ENCODE measurements around the gene CCDC15. TPM values are rescaled to one million over a fixed set of nuclear protein-coding genes. Genes with fewer than 3 reads are reported as not detected.

Gene CCDC15, protein sequence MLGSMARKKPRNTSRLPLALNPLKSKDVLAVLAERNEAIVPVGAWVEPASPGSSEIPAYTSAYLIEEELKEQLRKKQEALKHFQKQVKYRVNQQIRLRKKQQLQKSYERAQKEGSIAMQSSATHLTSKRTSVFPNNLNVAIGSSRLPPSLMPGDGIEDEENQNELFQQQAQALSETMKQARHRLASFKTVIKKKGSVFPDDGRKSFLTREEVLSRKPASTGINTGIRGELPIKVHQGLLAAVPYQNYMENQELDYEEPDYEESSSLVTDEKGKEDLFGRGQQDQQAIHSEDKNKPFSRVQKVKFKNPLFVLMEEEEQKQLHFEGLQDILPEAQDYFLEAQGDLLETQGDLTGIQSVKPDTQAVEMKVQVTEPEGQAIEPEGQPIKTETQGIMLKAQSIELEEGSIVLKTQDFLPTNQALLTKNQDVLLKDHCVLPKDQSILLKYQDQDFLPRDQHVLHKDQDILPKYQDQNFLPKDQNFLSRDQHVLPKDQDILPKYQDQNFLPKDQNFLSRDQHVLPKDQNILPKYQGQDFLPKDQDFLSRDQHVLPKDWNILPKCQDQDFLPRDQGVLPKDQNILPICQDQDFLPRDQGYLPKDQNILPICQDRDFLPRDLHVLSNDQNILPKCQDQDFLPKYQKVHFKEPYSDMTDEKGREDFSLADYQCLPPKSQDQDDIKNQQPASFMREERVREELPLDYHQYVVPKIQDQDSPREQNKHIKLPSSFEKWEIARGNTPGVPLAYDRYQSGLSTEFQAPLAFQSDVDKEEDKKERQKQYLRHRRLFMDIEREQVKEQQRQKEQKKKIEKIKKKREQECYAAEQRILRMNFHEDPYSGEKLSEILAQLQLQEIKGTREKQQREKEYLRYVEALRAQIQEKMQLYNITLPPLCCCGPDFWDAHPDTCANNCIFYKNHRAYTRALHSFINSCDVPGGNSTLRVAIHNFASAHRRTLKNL
- total RNA-seq, result 1 to 10 TPM; 3.8 TPM

- ChIA-PET POLR2A (interaction anchor here (0.7 to 1.3 kb wide), 6 partner anchors 34 to 934 kb away, joined by 3 to 7 read pairs (median 4); partner anchors contain the start of gene TMEM218), CTCF (interaction anchor here (1.1 to 1.9 kb wide), 7 partner anchors 78 to 933 kb away, joined by 4 to 9 read pairs (median 5); partner anchors contain the start of gene HYLS1)
Measured at GRCh38 chr11:124953753-124954589, at the start of gene CCDC15. Gene CCDC15, plus strand, starts transcription at chr11:124954202. Its CDS starts 531 bp downstream, at chr11:124954733.

DNA sequence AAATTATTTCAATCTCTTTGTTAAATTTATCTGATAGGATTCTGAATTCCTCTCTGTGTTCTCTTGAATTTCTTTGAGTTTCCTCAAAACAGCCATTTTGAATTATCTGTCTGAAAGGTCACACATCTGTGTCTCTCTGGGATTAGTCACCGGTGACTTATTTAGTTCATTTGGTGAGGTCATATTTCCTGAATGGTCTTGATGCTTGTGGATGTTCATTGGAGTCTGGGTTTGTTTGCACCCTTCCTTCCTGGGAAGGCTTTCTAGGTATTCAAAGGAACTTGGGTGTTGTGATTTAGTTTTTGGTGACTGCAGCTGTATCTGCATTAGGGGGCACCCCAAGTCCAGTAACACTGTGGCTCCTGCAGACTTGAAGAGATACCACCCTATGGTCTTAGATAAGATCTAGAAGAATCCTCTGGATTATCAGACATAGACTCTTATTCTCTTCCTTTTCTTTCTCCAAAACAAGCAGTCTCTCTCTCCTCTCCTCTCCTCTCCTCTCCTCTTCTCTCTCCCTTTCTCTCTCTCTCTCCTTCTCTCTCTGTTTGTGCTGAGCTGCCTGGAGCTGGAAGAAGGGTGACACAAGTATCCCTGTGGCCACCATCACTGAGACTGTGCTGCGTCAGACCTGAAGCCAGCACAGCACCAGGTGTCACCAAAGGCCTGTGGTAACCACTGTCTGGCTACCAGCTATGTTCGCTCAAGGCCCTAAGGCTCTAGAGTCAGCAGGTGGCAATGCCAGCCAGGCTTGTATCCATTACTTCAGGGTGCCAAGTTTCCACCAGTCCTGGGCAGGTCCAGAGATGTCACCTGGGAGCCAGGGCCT is 38.2 kb upstream of the CCDC15 start:
- POLR2A ChIA-PET, result no interaction called here
- CTCF ChIA-PET, result no interaction called here

- CTCF ChIA-PET, result no interaction called here
Measured at GRCh38 chr11:124916370-124916710, 37.7 kb upstream of the CCDC15 start.

DNA sequence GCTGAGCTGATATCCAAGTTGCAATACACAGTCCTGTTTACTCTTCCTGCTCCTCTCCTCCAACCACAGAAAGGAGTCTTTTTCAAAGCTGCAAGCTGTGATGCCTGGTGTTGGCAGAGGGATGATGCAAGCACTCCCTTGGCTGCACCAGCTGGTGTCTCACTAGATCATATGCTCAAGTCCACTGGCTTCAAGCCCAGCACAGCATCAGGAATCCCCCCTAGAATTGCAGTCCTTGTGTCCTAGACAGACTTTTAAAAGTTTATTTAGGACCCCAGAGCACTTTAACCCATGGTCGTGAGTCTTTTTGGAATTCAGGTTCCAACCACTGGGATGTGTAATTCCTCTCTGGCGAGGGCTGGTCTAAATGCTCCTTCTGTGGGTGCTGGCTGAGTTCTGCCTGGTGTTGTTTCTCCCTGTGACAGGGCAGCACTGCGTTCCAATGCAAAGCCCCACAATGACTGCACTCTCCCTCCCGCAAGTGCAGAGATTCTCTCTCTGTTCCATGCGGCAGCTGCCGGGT is 36.8 kb upstream of the CCDC15 start:
- ChIA-PET CTCF (no interaction called here), POLR2A (no interaction called here)

More at GRCh38 chr11:124916370-124916710, 37.7 kb upstream of the CCDC15 start:
- POLR2A ChIA-PET, result no interaction called here

- ChIA-PET POLR2A (no interaction called here), CTCF (no interaction called here)
Measured at GRCh38 chr11:124918950-124919349, 35.1 kb upstream of the CCDC15 start, which contains the start of gene HEPN1. Gene HEPN1, plus strand, starts transcription at chr11:124919250.

GRCh38 chr11:124919898-124920297 is 34.1 kb upstream of the CCDC15 start:
- CTCF ChIA-PET, result no interaction called here
- POLR2A ChIA-PET, result interaction anchor here (1.0 kb wide), 1 partner anchor 33 kb away, joined by 5 read pairs; no protein-coding TSS in a partner anchor

DNA sequence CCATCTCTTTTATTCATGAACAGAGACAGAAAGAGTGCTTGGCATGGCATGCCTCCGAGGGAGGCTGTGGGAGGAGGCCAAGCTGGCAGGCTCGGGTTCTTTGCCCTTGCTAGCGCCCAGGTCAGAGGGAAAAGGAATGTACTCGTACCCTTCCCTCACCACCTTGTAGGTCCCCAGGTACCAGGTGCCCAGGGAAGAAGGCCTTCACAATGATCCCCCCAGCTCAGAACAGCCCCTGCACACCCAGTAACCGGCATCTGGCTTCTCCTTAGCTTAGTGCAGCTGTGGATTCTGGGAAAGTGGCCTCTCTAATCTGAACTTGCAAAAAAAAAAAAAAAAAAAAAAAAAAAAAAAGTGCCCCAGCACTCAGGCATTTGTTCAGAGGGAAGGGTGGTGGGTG is 33.6 kb upstream of the CCDC15 start:
- CTCF ChIA-PET, result no interaction called here
- POLR2A ChIA-PET, result interaction anchor here (0.5 to 1.0 kb wide), 3 partner anchors 33 to 312 kb away, joined by 3 to 7 read pairs (median 5); no protein-coding TSS in a partner anchor

DNA sequence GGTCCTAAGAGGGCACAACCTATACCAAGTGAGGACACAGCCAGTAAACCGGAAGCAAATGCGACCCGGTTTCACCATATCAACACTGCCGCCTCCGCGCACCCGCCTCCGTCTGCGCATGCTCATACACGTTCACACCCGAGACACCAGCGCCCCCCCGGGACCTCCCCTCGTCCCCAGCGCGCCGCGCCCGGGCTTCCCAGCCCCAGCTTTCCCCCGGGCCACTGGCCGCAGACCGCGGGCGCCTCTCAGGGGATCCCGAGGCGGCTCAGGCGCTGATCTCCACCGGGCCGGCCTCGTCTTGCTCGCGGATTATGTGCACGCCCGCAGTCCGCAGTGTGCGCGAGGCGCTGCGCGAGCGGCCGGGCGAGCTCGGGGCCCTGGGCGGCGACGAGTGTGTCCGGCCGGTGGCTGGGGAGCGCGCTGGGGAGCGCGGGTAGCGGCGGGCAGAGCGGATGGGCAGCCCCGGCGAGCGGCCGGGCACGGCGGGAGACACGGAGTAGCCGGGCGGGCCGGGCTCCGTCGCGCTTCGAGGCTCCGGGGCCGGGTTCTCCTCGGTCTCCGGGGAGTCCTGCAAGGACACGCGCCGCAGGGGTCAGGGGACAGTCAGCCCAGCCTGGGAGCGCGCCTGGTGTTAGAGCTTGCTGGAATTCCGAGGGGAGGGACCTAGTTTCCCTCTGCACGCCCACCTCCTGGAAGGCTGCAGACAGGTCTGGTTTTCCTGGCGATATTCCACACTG is 33.0 kb upstream of the CCDC15 start:
- ChIA-PET CTCF (interaction anchor here (1.4 kb wide), 1 partner anchor 21 kb away, joined by 3 read pairs; no protein-coding TSS in a partner anchor), POLR2A (interaction anchor here (0.5 to 1.0 kb wide), 3 partner anchors 32 to 313 kb away, joined by 3 to 7 read pairs (median 5); no protein-coding TSS in a partner anchor)

- CTCF ChIA-PET, result no interaction called here
Measured at GRCh38 chr11:124922831-124923230, 31.2 kb upstream of the CCDC15 start.

DNA sequence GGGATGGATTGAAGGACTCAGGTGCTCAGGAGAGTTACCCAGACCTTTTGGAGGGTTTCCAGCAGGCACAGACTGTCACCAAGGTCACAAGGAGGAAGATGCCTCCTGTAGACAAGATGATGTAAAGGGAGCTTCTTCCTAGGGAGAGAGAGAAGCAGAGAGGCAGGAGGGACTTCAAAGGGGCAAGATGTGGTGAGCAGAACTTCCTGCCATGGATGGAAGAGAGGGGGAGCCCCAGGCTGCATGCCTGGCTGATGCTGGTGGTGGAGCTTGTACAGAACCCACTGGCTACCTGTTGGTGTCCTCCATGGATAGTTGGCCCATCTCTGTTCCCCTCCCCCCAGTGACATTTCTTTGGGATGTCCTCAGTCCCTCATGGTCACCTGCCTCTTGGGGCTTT is 30.7 kb upstream of the CCDC15 start:
- POLR2A ChIA-PET, result no interaction called here
- CTCF ChIA-PET, result interaction anchor here (1.5 kb wide), 1 partner anchor 47 kb away, joined by 3 read pairs; no protein-coding TSS in a partner anchor

More at GRCh38 chr11:124922831-124923230, 31.2 kb upstream of the CCDC15 start:
- POLR2A ChIA-PET, result no interaction called here

DNA sequence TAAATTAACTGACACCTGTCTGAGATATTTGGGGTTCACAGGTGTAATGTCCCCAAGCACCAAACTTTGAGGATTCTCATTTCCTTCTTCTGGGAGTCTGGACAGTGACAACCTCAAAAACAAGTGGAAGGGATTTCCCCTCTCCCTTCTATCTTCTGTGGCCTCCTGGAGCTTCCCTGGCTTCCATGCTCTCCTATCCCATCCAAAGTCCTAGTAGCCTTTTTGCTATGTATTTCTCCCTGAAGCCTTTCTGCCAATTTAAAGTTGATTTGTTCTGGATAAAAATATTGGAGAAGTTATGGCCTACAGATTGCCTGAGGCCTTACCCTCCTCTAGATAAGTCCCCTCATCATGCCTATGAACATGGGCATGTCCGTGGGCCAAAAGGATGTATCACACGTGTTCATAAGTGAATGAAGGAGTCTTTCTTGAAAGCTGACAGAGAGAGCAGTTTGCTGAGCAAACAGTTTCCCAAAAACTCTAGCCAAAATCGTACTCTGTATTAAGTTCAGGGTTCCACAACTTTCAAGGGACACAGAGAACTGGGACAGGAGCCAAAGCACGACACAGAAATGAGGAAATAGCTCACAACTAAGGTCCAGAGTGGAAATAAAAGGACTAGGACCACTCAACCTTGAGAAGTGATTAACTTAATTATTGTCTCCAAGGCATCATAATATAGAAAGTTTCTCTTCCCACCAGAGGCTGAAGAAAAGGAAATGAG is 24.9 kb upstream of the CCDC15 start:
- CTCF ChIA-PET, result no interaction called here
- POLR2A ChIA-PET, result no interaction called here

GRCh38 chr11:124930799-124931198 is 23.2 kb upstream of the CCDC15 start:
- CTCF ChIA-PET, result no interaction called here
- POLR2A ChIA-PET, result no interaction called here

- CTCF ChIA-PET, result no interaction called here
- POLR2A ChIA-PET, result no interaction called here
Measured at GRCh38 chr11:124934862-124935547, 19.0 kb upstream of the CCDC15 start.

DNA sequence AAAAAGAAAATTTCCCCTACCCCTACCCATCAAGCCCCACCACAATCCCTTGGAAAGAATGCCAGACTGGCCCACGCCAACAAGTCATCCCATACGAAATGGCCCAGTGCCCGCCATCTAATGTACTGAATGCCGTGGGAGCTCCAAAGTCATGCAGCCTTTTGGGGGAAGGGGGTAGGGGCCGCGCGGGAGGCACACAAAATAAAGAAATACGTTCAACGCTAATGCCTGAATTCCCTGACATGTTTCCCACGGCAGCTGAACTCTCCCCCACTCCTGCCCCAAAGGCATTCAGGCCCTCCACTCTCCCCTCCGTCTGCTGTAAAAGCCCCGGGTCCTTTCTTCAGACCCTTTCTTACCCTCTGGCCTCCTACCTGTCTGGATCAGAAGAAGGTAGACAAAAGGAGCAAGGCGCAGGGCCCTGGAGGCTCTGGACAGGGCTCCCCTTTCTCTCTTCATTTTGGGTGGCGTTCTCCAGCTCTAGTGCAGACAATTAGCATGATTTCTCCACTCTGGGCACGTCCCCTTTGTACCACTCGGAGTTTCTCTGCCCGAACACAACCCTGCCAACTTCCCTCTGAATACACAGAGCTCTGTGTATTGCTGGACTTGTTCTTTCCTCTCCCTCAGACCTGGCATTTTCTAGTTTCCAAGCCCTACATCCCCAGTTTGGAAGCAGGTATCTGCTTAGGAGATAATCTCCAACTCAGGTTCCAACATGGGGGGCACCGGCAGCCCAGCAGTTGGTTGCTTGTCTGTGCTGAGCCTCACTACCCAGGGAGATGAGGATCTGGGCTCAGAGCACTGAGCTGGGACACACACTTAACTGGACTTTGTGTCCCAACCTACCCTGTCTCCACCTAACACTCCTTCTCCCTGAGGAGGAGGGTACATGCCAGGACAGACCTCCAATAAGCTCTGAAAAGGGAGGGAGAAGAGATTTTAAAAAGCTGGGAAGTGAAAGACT is 18.2 kb upstream of the CCDC15 start, which contains the start of gene HEPACAM:
HEPACAM (minus strand) TSS at position 500 of the 967 bp plus-strand sequence; CDS start at position 459, 41 bp downstream.
- POLR2A ChIA-PET, result no interaction called here
- CTCF ChIA-PET, result interaction anchor here (1.2 kb wide), 1 partner anchor 8 kb away, joined by 3 read pairs; no protein-coding TSS in a partner anchor

- POLR2A ChIA-PET, result no interaction called here
- CTCF ChIA-PET, result no interaction called here
Measured at GRCh38 chr11:124937336-124937935, 16.6 kb upstream of the CCDC15 start.

Measured in activated CD8-positive, alpha-beta memory T cell treated with anti-CD3 and anti-CD28 coated beads for 36 hours (primary cell).